ENCODE measurements around the gene TBX10.

Gene TBX10

DNA sequence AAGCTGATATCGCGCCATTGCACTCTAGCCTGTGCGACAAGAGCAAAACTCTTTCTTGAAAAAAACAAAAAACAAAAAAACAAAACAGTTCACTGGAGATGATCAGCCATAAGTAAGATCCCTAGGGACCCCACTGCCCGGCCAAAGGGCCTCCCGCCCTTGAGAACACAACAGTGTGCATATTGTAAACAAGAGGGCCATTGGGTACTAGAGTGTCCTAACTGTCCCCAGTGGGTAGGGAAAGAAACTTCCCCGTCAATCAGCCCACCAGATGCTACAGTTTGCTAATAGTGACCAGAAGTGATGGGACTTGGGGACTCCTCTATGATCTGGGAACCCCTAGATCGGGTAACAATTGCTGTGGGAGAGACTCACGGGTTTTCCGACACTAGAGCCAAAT, 14.7 kb upstream of the TBX10 start:
- TF ChIP-seq, protein P1, sequence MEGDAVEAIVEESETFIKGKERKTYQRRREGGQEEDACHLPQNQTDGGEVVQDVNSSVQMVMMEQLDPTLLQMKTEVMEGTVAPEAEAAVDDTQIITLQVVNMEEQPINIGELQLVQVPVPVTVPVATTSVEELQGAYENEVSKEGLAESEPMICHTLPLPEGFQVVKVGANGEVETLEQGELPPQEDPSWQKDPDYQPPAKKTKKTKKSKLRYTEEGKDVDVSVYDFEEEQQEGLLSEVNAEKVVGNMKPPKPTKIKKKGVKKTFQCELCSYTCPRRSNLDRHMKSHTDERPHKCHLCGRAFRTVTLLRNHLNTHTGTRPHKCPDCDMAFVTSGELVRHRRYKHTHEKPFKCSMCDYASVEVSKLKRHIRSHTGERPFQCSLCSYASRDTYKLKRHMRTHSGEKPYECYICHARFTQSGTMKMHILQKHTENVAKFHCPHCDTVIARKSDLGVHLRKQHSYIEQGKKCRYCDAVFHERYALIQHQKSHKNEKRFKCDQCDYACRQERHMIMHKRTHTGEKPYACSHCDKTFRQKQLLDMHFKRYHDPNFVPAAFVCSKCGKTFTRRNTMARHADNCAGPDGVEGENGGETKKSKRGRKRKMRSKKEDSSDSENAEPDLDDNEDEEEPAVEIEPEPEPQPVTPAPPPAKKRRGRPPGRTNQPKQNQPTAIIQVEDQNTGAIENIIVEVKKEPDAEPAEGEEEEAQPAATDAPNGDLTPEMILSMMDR (conservative IDR thresholded peaks at IDR 0.05; ENCODE audit: low read depth, low read length), result no peak
- H3K4me3 ChIP-seq (ENCODE audit: low read length), result no peak overlapping the region
- no peak for DNase-seq (ENCODE audit: low read depth)

DNA sequence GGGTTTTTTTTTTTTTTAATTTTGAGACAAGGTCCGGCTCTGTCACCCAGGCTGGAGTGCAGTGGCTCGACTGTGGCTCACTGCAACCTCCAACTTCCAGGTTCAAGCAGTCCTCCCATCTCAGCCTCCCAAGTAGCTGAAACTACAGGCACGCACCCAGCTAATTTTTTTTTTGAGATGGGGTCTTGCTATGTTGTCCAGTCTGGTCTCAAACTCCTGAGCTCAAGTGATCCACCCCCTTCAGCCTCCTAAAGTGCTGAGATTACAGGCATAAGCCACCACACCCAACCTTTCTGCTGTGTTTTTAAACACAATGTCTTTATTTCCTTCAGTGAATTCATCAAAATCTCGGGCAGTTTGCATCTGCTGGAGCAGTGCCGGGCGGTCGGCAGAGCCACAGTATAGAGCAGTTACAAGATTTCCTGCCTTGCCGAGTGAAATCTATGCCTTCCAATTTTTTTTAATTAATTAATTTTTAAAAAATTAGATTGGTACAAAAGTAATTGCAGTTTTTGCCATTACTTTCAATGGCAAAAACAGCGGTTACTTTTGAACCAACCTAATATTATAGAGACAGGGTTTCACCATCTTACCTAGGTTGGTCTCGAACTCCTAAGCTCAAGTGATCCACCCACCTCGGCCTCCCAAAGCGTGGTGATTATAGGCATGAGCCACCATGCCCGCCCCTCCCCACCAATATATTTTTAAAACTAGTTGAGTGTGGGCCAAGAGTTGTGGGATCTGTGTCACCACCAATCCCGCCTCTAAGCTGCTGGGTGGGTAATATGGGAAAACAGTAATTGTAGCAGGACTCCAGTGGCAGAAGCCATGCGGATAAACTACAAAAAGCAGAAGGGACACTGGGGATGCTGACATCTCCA, 13.6 kb upstream of the TBX10 start:
- DNase-seq (ENCODE audit: low read depth), result no peak
- no peak overlapping the region for H3K4me3 ChIP-seq (ENCODE audit: low read length)
- TF ChIP-seq, protein P1 (conservative IDR thresholded peaks at IDR 0.05; ENCODE audit: low read depth, low read length), result no peak

DNA sequence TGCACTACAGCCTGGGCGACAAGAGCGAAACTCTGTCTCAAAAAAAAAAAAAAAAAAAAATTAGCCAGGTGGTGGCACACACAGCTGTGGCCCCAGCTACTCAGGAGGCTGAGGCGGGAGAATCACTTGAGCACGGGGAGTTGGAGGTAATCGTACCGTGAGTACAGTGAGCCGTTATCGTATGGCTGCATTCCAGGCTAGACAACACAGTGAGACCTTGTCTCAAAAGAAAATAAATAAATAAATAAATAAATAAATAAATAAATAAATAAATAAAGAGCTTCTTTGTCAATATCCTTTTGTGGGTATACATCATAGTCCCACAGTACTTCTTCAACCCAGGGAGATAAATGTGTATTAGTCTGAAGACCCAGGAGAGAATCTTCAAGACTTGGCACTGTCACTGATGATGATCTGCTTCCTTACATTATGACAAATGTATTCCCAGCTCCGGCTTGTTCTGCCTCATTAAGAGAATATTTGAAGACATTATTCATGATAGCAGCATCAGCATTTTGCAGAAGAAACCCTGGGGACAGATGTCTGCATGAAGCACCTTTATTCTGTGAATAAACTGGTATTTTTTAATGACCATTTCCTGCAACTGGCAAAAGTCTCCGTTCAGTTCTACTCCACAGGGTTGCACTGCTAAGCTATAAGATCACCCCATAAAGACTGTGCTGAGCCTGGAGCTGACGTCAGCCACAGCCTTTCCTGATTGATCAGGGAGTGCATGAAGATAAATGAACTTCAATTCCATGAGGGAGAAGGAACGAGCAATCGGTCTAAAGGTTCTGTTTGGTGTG, 12.6 kb upstream of the TBX10 start:
- H3K4me3 ChIP-seq (ENCODE audit: low read length), result no peak overlapping the region
- no peak for DNase-seq (ENCODE audit: low read depth)
- TF ChIP-seq, protein P1 (conservative IDR thresholded peaks at IDR 0.05; ENCODE audit: low read depth, low read length), result no peak

DNA sequence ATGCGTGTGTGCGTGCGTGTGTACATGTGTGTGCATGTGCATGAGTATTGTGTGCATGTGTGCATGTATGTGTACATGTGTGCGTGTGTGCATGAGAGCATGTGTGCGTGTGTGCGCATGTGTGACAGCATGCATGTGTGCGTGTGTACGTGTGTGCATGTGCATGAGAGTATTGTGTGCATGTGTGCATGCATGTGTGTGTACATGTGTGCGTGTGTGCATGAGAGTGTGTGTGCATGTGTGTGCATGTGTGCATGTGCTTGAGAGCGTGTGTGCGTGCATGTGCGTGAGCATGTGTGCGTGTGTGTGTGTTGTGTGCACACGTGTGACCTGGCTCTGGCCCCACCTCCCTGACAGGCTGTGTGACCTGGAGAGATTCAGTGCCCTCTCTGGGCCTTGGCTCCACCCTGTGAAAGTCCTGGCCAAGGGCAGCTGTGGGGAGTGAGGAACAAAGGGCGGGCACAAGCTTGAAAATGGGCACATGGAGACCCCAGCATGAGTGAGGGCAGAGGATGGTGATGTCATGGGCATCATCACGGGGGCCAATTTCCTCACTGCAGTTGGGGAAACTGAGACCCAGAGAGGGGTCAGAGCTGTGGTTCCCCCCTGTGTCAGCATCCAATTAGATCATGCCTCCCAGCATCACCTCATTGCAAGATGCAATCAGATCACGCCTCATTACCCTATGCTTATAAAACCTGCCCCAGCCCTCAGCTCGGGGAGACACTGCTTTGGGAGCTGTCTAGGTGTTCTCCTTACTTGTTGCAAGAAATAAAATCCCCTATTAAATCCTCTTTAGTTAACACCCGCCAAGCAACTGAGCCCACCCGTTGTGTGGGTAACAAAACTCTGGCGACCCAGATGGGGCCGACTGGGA, 10.3 kb upstream of the TBX10 start:
- TF ChIP-seq, protein P1 (conservative IDR thresholded peaks at IDR 0.05; ENCODE audit: low read depth, low read length), result no peak
- H3K4me3 ChIP-seq (ENCODE audit: low read length), result peak overlapping the region; percentile 40
- DNase-seq (ENCODE audit: low read depth), result no peak

DNA sequence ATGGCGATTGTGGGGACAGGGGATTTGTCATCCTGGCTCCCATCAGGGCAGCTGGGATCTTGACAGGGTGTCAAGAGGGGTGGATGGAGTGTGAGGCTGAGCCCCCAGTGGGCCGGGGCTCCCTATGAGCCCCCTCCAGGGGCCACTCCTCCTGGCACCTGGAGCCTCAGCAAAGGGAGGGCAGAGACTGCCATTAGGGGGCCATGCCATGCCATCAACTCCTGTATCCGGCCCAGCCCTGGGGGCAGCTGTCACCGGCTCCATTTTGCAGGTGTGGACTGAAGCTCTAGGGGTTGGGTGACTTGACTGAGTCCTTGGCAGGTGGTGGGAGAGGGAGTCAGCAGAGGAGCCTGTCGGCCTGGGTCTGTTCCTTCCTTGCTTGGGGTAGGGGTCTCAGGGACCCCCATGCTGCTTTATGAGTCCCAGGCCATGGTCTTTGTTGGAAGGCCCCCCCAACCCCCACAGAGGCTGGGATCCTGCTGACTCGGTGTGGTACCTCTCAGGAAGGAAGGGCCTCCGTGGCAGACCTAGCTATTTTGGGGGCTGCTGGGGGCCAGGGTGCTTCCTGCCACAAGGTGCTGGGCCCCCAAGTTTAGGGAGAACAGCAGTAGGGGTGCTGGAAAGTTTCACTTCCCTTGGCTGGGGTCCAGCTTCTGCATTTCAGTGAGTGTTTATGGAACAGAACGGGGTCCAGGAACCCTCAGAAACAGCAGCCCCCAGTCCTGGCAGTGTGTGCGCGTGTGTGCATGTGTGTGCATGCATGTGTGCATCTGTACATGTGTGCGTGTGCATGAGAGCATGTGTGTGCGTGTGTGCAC, 9.4 kb upstream of the TBX10 start:
- TF ChIP-seq, protein P1 (conservative IDR thresholded peaks at IDR 0.05; ENCODE audit: low read depth, low read length), result no peak
- no peak for DNase-seq (ENCODE audit: low read depth)
- no peak overlapping the region for H3K4me3 ChIP-seq (ENCODE audit: low read length)
